ENCODE measurements around the gene ERFE. TPM values are rescaled to one million over a fixed set of nuclear protein-coding genes. Genes with fewer than 3 reads are reported as not detected.

Gene ERFE
- total RNA-seq, 2 donors from 2014 or later = 0.66 TPM; not detected in 1

DNA sequence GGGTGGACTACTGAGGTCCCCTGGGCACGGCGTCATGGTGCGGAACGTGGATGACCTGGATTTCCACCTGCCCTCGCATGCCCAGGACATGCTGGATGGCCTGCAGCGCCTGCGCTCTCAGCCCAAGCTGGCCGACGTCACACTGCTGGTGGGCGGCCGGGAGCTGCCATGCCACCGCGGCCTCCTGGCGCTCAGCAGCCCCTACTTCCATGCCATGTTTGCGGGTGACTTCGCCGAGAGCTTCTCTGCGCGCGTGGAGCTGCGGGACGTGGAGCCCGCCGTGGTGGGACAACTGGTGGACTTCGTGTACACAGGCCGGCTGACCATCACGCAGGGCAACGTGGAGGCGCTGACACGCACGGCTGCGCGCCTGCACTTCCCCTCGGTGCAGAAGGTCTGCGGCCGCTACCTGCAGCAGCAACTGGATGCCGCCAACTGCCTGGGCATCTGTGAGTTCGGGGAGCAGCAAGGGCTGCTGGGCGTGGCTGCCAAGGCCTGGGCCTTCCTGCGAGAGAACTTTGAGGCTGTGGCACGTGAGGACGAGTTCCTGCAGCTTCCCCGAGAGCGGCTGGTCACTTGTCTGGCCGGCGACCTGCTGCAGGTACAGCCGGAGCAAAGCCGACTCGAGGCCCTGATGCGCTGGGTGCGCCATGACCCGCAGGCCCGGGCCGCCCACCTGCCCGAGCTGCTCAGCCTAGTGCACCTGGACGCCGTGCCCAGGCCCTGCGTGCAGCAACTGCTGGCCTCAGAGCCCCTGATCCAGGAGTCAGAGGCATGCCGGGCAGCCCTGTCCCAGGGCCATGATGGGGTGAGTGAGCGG, 17.8 kb upstream of the ERFE start:
- intact Hi-C loops (cut with DNase I) = no loop called here
- WGBS, 2 donors = 94 to 97% methylated on average over 20 to 59 of the region's 60 CpGs
- Histone ChIP-seq H3K27ac (no peak overlapping the region), H3K9me3 (no peaks in the 10 kb centered on the region), H3K36me3 (replicated peaks in 1 of 2; ENCODE audit: insufficient read depth in 1 of 2, low read depth in 2 of 2) (no peaks in the 10 kb centered on the region), H3K27me3 (no peaks in the 10 kb centered on the region), H3K4me1 (peaks cover 6% of the 10 kb centered on the region), H3K4me3 (no peak overlapping the region)
- DNase-seq (no peak), ATAC-seq (no peak)
- no peak for TF ChIP-seq CTCF (IDR thresholded peaks at IDR 0.05)
- no peak for TF ChIP-seq POLR2A (IDR thresholded peaks at IDR 0.05)

DNA sequence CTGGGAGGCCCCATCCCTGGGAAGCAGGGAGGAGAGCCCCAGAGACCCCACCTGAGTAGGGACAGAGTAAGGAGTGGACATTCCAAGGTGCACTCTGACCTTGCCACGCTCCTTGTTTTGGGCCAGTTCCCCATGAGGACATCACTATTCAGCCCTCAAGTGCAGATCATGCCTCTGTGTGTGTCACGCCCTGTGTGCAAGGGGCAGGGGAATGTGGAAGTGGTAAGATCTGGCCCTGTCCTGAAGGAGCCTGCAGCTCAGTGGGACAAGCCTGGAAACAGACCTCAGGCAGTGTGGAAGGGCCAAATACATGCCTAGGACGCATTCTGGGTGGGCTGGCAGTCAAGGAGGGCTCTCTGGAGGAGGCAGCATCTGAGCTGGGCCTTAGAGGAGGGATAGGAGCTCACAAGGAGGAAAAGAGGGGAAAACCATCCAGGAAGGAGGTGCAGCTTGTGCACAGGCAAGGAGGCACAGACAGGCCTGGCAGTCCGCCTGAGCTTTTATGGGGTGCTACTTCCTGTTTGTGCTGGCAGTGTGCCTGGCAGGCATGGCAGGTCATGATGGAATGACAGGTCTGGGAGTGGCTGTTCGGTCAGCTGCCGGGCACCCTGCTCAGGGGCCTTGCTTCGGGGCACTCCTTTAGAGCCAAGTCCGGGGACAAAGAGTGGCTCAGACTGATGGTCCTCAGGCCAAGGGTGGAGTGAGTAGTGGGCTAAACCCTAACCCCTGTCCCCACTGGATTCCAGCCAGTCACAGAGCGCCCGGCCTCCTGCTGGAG, 17.0 kb upstream of the ERFE start:
- TF ChIP-seq POLR2A (IDR thresholded peaks at IDR 0.05) (no peak), CTCF (IDR thresholded peaks at IDR 0.05) (no peak)
- H3K27me3 ChIP-seq = no peaks in the 10 kb centered on the region
- H3K27ac ChIP-seq = no peak overlapping the region
- intact Hi-C loops (cut with DNase I) = no loop called here
- WGBS, 2 donors = 71 to 82% methylated on average over 9 to 10 of the region's 10 CpGs
- no peak overlapping the region for H3K4me3 ChIP-seq
- peaks cover 6% of the 10 kb centered on the region for H3K4me1 ChIP-seq
- DNase-seq = peak in 3 of 4 donors; percentile 18 to 41 (median 39)
- ATAC-seq = no peak
- H3K36me3 ChIP-seq (replicated peaks in 1 of 2; ENCODE audit: insufficient read depth in 1 of 2, low read depth in 2 of 2) = no peaks in the 10 kb centered on the region
- H3K9me3 ChIP-seq = no peaks in the 10 kb centered on the region

DNA sequence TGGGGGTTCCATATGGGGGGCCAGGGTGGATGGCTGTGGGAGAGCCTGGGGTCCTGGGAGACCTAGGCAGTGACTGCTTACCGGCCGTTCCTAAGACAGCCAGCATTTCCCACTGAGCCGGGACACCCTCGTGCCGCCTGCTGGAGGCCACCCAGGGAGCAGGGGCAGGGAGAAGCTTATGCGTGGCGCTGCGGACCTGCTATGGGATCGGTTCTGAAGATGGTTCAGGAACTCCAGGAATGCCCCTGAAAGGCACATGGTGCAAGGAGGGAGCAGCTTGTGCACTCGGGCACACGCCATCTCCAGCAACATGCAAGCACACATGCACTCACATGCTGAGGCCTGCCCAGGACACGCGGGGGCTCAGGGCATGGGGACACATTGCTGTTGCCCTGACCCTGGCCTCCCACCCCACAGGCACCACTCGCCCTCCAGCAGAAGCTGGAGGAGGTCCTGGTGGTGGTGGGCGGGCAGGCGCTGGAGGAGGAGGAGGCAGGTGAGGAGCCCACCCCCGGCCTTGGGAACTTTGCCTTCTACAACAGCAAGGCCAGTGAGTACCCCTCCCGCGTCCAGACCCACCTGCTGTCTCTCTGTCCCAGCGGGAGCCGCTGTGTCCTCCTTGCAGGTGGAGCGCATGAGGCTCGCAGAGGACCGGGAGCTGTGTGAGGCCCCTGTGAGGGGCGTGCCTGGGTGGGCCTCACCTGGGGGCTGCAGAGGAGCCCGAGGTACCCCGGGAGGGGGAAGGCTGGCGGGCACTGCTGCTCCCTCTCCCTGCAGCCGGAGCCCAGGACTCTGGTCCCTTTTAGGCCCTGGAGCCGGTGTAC, 16.2 kb upstream of the ERFE start:
- ATAC-seq (no peak), DNase-seq (no peak)
- Histone ChIP-seq H3K36me3 (replicated peaks in 1 of 2; ENCODE audit: insufficient read depth in 1 of 2, low read depth in 2 of 2) (no peaks in the 10 kb centered on the region), H3K4me3 (no peak overlapping the region), H3K9me3 (no peaks in the 10 kb centered on the region), H3K27ac (no peak overlapping the region), H3K27me3 (no peaks in the 10 kb centered on the region), H3K4me1 (peaks cover 6% of the 10 kb centered on the region)
- no peak for TF ChIP-seq CTCF (IDR thresholded peaks at IDR 0.05)
- TF ChIP-seq POLR2A (IDR thresholded peaks at IDR 0.05) = no peak
- WGBS, 2 donors = 70 to 82% methylated on average over 2 to 26 of the region's 30 CpGs
- intact Hi-C loops (cut with DNase I) = no loop called here

DNA sequence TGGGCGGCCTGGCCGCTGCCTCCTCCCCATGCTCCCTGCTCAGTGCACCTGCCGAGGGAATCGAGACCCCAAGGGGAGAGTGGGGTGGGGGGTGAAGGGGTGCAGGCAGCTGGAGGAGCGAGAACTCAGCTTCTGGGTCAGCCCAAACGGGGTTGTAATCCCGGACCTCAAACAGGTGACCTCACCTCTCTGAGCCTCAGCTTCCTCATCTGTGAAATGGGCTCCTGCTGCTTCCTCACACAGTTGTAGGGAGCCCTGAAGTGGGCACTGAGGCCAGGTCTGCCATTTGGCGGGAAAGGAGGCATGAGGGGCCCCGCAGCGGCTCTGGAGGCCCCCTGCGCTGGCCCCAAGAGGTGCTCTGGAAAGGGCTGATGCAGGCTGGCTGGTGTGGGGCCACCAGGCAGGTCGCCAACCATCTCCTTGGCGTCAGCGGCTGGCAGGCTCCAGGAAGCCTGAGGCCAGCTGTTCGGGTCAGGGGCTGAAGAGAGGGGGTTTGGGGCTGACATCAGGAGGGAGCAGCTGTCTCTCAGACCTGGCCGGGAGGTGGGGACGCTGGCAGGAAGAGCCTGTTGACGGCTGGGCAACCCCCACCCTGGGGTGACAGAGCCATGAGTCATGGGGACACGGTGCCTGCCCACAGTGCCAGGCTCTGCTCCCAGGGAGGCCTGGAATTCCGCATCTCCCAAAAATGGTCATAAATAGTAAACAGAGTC, 15.4 kb upstream of the ERFE start:
- WGBS, 2 donors = 69 to 73% methylated on average over 13 to 18 of the region's 20 CpGs
- Histone ChIP-seq H3K4me3 (no peak overlapping the region), H3K36me3 (replicated peaks in 1 of 2; ENCODE audit: insufficient read depth in 1 of 2, low read depth in 2 of 2) (no peaks in the 10 kb centered on the region), H3K27ac (no peak overlapping the region), H3K27me3 (no peaks in the 10 kb centered on the region), H3K9me3 (no peaks in the 10 kb centered on the region), H3K4me1 (peaks cover 6% of the 10 kb centered on the region)
- TF ChIP-seq POLR2A (IDR thresholded peaks at IDR 0.05) (no peak), CTCF (IDR thresholded peaks at IDR 0.05) (no peak)
- ATAC-seq (no peak), DNase-seq (no peak)
- intact Hi-C loops (cut with DNase I) = no loop called here

All from body of pancreas (tissue), 4 donors.